Sigmoid colon (tissue), 4 donors: ENCODE results near the gene PGAP6.

Source experiments
- CTCF ChIP-seq, 4 experiments: fragments of 450-650 bp in 3 of 4; fragments of 200-600 bp in 1 of 4; IDR thresholded peaks; one replicate each; pipeline ENCODE4 v1.5.1; 2016 to 2019; ENCODE audit warnings: antibody characterized with exemption in 4 of 4, mild to moderate bottlenecking in 3 of 4, moderate library complexity in 2 of 4
- POLR2A ChIP-seq, 2 donors: fragments of 450-650 bp; IDR thresholded peaks; one replicate each; pipeline ENCODE4 v1.6.1; 2016; ENCODE audit warnings: antibody characterized with exemption in 2 of 2, mild to moderate bottlenecking in 2 of 2, moderate library complexity in 2 of 2
- POLR2AphosphoS5 ChIP-seq, 4 donors: sonication (generic); formaldehyde crosslinking; IDR thresholded peaks; one replicate each; pipeline ENCODE4 v1.6.1; 2017; ENCODE audit warnings: antibody characterized with exemption in 4 of 4

DNA sequence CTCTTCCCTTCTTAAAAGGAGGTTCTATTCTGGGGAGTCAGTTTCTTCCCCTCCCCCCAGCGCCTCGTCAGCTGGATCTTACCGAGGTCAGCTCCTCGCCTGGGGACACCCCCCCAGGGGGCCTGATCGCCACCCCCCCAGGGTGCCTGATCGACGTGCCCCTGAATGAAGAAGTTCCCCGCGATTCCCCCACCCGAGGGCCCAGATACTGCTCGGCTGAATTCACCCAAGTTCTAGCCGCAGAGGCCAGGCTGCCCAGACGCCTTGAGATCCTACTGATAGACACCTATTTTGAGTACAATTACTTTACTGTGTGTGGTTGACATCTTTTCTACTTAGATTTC, 45.1 kb upstream of the PGAP6 start:
- TF ChIP-seq CTCF (IDR thresholded peaks at IDR 0.05): no peak
- no peak for TF ChIP-seq POLR2AphosphoS5 (IDR thresholded peaks at IDR 0.05)
- no peak for TF ChIP-seq POLR2A (IDR thresholded peaks at IDR 0.05)
